Measurements from ENCODE around the gene RAB40A. TPM values are rescaled to one million over a fixed set of nuclear protein-coding genes. Genes with fewer than 3 reads are reported as not detected.

The RAB40A gene
- polyA plus RNA-seq (ENCODE audit: low read depth in 6 of 6): not detected

DNA sequence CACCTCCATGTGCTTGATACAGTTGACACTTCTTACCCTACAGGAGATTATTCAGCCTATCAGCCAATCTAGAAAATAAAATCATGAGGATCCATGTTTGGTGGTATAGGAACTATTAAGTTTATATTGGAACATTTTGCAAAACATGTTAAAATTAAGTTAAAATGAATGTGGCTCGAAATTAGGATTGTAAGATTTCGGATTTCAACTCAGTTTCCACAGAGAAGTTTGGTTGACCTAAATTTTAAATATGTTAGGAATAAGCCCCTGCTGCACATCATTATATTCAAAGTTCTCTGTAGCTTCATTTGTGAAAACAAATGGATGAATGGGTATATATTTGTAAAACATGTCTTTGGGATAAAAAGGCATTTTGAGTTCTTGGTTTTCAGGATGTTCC lies at the start of gene RAB40A:
Gene RAB40A (minus strand): TSS at position 101 of the 400 bp plus-strand sequence. CDS start 18,733 bp downstream, outside the sequence.
- no peak for DNase-seq
- Mint-ChIP-seq H3K4me1 (no peaks in the 10 kb centered on the region), H3K4me3 (no peak within 1 kb of the TSS), H3K9me3 (peaks cover 0 to 2% (median 0%) of the 10 kb centered on the region in 7 donors), H3K27ac (no peak within 1 kb of the TSS), H3K36me3 (no peaks in the 10 kb centered on the region), H3K27me3 (no peaks in the 10 kb centered on the region)
- ATAC-seq (ENCODE audit: low read depth in 2 of 2): no peak

- Mint-ChIP-seq H3K27ac (no peak overlapping the region), H3K9me3 (no peaks in the 10 kb centered on the region), H3K4me1 (no peaks in the 10 kb centered on the region), H3K36me3 (no peaks in the 10 kb centered on the region), H3K4me3 (no peak overlapping the region), H3K27me3 (peaks cover 0 to 4% (median 0%) of the 10 kb centered on the region in 3 donors)
- no peak for ATAC-seq (ENCODE audit: low read depth in 2 of 2)
- DNase-seq: no peak
Measured at GRCh38 chrX:103565752-103566151, 46.5 kb upstream of the RAB40A start.

GRCh38 chrX:103565197-103565596 lies 45.9 kb upstream of the RAB40A start:
- H3K4me3 Mint-ChIP-seq: no peak overlapping the region
- no peak overlapping the region for H3K27ac Mint-ChIP-seq
- no peak for DNase-seq
- no peaks in the 10 kb centered on the region for H3K36me3 Mint-ChIP-seq
- H3K9me3 Mint-ChIP-seq: no peaks in the 10 kb centered on the region
- no peak for ATAC-seq (ENCODE audit: low read depth in 2 of 2)
- peaks cover 0 to 4% (median 4%) of the 10 kb centered on the region in 3 donors for H3K27me3 Mint-ChIP-seq
- no peaks in the 10 kb centered on the region for H3K4me1 Mint-ChIP-seq

DNA sequence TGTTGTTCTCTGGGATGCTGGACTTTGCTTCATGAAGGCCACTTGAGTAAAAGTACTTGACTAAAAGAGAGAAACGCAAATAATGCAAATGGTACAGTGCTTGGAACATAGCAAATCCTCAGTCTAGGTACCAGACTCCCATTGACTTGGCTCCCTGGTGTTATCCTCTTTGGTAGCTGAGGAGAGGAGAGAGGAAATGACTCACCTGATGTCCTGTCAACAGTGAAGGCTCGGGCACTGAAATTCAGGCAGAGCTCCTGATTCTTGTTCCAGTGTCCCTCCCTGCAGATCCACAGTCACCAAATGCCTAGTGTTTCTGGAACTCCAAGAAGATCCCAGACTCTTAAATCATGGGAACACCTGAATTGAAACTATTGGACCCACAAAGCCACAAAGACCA lies 43.5 kb upstream of the RAB40A start:
- Mint-ChIP-seq H3K4me3 (no peak overlapping the region), H3K27me3 (peaks cover 0 to 5% (median 0%) of the 10 kb centered on the region in 3 donors), H3K4me1 (no peaks in the 10 kb centered on the region), H3K36me3 (no peaks in the 10 kb centered on the region), H3K27ac (no peak overlapping the region), H3K9me3 (no peaks in the 10 kb centered on the region)
- DNase-seq: no peak
- no peak for ATAC-seq (ENCODE audit: low read depth in 2 of 2)

GRCh38 chrX:103560256-103560655 lies 41.0 kb upstream of the RAB40A start:
- ATAC-seq (ENCODE audit: low read depth in 2 of 2) (no peak), DNase-seq (no peak)
- Mint-ChIP-seq H3K27ac (no peak overlapping the region), H3K36me3 (no peaks in the 10 kb centered on the region), H3K9me3 (no peaks in the 10 kb centered on the region), H3K27me3 (peaks cover 3 to 11% (median 8%) of the 10 kb centered on the region in 3 donors), H3K4me1 (no peaks in the 10 kb centered on the region), H3K4me3 (no peak overlapping the region)

DNA sequence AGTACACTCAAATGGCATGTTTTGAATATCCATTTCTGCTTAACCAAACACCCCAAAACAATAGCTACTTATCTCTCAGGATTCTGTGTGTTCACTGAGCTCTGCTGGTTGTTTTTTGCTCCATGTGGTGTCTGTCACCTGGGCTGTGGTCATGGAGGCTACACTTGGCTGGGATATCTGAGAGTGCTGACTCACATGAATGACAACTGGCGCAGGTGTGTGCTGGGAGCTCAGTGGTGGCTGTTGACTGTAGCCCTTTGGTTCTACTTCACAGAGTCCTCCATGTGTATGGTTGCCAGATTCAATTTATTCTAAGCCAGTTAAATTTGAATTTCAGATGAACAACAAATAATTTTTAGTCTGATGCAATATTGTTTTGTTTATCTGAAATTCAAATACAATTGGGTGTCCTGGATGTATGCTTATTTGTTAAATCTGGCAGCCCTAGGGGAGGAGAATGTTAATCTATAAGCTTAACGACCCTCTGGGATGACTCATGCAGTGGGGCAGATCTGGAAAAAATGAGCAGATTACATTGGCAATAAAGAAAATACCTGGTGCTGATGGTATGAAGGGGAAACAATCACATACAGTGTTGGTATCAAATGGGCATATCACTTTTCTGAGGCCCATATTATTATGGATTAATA lies 37.8 kb upstream of the RAB40A start:
- H3K27ac Mint-ChIP-seq: peak overlapping the region in 2 of 6 donors; percentile 28 to 36
- peaks cover 5 to 11% (median 6%) of the 10 kb centered on the region in 3 donors for H3K4me1 Mint-ChIP-seq
- DNase-seq: no peak

DNA sequence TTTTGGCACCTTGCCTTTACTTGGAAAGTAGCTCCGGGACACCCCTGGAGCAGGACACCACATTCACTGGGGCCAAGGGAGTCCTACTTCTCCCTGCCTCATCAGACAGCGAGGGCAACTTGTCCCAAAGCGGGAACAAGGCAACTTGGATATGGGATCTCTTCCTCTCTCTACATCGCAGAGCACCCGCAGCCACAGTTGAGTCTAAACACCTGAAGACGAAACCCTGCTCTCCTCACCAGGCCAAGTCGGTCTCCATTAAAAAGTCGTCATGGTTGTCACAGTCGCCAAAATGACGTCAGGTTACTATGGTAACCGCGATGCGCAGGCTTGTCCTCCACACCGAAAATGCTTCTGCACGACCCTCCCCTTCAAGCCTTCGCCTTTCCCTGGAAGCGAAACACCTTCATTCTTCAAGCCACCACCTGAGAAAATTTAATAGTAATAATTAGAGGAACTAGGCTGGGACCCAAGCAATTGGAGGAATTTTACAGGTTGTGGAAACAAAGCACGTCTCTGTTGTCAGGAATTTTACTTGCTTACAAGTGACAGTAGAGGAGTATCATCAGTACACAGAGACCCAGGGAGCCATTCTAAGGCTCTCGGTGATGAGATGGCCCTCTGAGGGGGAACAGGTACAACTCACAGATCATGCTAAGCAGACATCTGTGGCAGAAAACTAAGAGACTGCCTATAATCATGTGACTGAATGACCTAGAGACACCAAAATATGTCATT lies 35.6 kb upstream of the RAB40A start:
- Mint-ChIP-seq H3K4me3 (peak overlapping the region; percentile 83 to 93 (median 88)), H3K36me3 (no peaks in the 10 kb centered on the region), H3K27me3 (peaks cover 3 to 21% (median 6%) of the 10 kb centered on the region in 3 donors), H3K27ac (peak overlapping the region; percentile 41 to 97 (median 86)), H3K9me3 (peaks cover 0 to 3% (median 0%) of the 10 kb centered on the region in 7 donors), H3K4me1 (peaks cover 5 to 11% (median 6%) of the 10 kb centered on the region in 3 donors)
- peak; percentile 46 for DNase-seq
- peak; percentile 84 to 92 for ATAC-seq (ENCODE audit: low read depth in 2 of 2)

More for the DNA sequence above, 37.8 kb upstream of the RAB40A start:
- H3K9me3 Mint-ChIP-seq: peaks cover 0 to 3% (median 0%) of the 10 kb centered on the region in 7 donors
- H3K27me3 Mint-ChIP-seq: peaks cover 3 to 21% (median 11%) of the 10 kb centered on the region in 3 donors
- ATAC-seq (ENCODE audit: low read depth in 2 of 2): no peak
- H3K4me3 Mint-ChIP-seq: no peak overlapping the region
- H3K36me3 Mint-ChIP-seq: no peaks in the 10 kb centered on the region

GRCh38 chrX:103552236-103552635 lies 32.9 kb upstream of the RAB40A start:
- Mint-ChIP-seq H3K27me3 (peaks cover 3 to 17% (median 6%) of the 10 kb centered on the region in 3 donors), H3K4me3 (no peak overlapping the region), H3K9me3 (peaks cover 0 to 4% (median 0%) of the 10 kb centered on the region in 7 donors), H3K4me1 (peaks cover 5 to 11% (median 6%) of the 10 kb centered on the region in 3 donors), H3K27ac (no peak overlapping the region), H3K36me3 (no peaks in the 10 kb centered on the region)
- ATAC-seq (ENCODE audit: low read depth in 2 of 2) (no peak), DNase-seq (no peak)

DNA sequence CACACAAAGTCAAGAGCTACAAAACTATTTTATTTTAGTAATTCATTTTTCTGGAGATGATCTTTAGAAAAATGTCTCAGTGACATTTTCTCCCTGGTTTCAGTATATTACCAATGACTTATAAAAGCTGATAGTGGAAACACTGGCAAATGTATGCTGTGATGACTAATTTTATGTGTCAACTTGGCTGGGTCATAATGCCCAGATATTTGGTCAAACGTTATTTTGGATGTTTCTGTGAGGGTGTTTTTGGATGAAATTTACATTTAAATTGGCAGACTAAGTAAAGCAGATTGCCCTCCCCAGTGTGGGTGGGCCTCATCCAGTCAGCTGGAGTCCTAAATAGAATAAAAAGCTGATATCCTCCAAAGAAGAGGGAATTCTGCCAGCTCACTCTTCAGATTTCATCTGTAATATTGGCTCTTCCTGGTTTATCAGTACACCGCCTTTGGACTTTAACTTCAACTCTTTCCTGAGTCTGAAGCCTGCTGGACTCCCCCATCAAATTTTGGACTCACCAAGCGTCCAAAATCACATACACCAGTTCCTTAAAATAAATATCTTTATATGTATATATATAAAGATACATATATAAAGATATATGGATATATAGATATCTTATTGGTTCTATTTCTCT lies 31.2 kb upstream of the RAB40A start:
- H3K27ac Mint-ChIP-seq: no peak overlapping the region
- no peak for DNase-seq
- peaks cover 5 to 11% (median 6%) of the 10 kb centered on the region in 3 donors for H3K4me1 Mint-ChIP-seq

GRCh38 chrX:103549916-103550315 lies 30.6 kb upstream of the RAB40A start:
- Mint-ChIP-seq H3K4me1 (peaks cover 4 to 9% (median 4%) of the 10 kb centered on the region in 3 donors), H3K36me3 (no peaks in the 10 kb centered on the region), H3K4me3 (no peak overlapping the region), H3K9me3 (peaks cover 0 to 4% (median 0%) of the 10 kb centered on the region in 7 donors), H3K27me3 (peaks cover 0 to 11% (median 0%) of the 10 kb centered on the region in 3 donors), H3K27ac (no peak overlapping the region)
- DNase-seq: no peak
- ATAC-seq (ENCODE audit: low read depth in 2 of 2): no peak

More for the DNA sequence above, 31.2 kb upstream of the RAB40A start:
- no peak overlapping the region for H3K4me3 Mint-ChIP-seq
- peaks cover 0 to 13% (median 0%) of the 10 kb centered on the region in 3 donors for H3K27me3 Mint-ChIP-seq
- H3K36me3 Mint-ChIP-seq: no peaks in the 10 kb centered on the region
- no peak for ATAC-seq (ENCODE audit: low read depth in 2 of 2)
- H3K9me3 Mint-ChIP-seq: peaks cover 0 to 4% (median 0%) of the 10 kb centered on the region in 7 donors

GRCh38 chrX:103540145-103540544 lies 20.9 kb upstream of the RAB40A start:
- Mint-ChIP-seq H3K4me3 (no peak overlapping the region), H3K36me3 (no peaks in the 10 kb centered on the region), H3K27ac (no peak overlapping the region), H3K27me3 (no peaks in the 10 kb centered on the region), H3K9me3 (no peaks in the 10 kb centered on the region), H3K4me1 (no peaks in the 10 kb centered on the region)
- no peak for DNase-seq
- no peak for ATAC-seq (ENCODE audit: low read depth in 2 of 2)

DNA sequence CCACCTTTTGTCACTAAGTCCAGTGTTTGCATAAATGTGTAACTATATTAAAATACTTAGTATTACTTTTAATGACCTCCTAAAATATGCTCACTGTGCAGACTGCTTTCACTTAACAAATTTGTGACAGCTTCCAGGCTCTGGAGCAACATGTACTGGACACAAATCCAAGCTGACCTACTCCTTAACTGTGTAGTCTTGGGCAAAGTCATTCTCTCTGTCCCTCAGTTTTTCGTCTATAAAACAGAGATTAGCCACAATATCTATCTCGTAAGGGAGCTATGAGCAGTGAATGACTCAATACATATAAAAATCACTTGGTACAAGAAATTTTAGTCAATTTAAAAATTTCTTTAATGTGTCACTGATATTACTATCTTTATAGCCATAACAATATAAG lies 20.4 kb upstream of the RAB40A start:
- DNase-seq (no peak), ATAC-seq (ENCODE audit: low read depth in 2 of 2) (no peak)
- H3K4me3 Mint-ChIP-seq: no peak overlapping the region
- H3K27me3 Mint-ChIP-seq: no peaks in the 10 kb centered on the region
- H3K27ac Mint-ChIP-seq: no peak overlapping the region
- H3K4me1 Mint-ChIP-seq: no peaks in the 10 kb centered on the region
- no peaks in the 10 kb centered on the region for H3K36me3 Mint-ChIP-seq
- no peaks in the 10 kb centered on the region for H3K9me3 Mint-ChIP-seq

- no peak for ATAC-seq (ENCODE audit: low read depth in 2 of 2)
- no peak for DNase-seq
- peaks cover 0 to 3% (median 1%) of the 10 kb centered on the region in 3 donors for H3K4me1 Mint-ChIP-seq
- no peaks in the 10 kb centered on the region for H3K36me3 Mint-ChIP-seq
- H3K4me3 Mint-ChIP-seq: no peak overlapping the region
- H3K27me3 Mint-ChIP-seq: peaks cover 0 to 4% (median 1%) of the 10 kb centered on the region in 3 donors
- H3K9me3 Mint-ChIP-seq: no peaks in the 10 kb centered on the region
- H3K27ac Mint-ChIP-seq: no peak overlapping the region
Measured at GRCh38 chrX:103538728-103539127, 19.4 kb upstream of the RAB40A start.

All from naive B cell (primary cell).